Keratinocyte (primary cell): Measurements from ENCODE around the gene PLXNA2.

Experiments
- CTCF ChIP-seq, 3 experiments: IDR thresholded peaks in 1 of 3; conservative IDR thresholded peaks in 1 of 3; optimal IDR thresholded peaks in 1 of 3; 2 replicates in 2 of 3; 3 replicates in 1 of 3; pipeline versions ENCODE3 to v1.5.1; 2011; ENCODE audit warnings: low read length in 3 of 3, mild to moderate bottlenecking in 3 of 3, moderate library complexity in 2 of 3, control low read depth in 1 of 3, inconsistent platforms in 1 of 3; ENCODE audit not compliant: insufficient read depth in 2 of 3; ENCODE audit errors: extremely low read depth in 1 of 3
- EZH2 ChIP-seq: IDR thresholded peaks from one replicate; pipeline ENCODE4 v1.6.1; 2012; ENCODE audit warnings: inconsistent platforms, mild to moderate bottlenecking, low read length, moderate library complexity

GRCh38 chr1:208248991-208249696 is 5.0 kb upstream of the PLXNA2 start:
- TF ChIP-seq CTCF (optimal IDR thresholded peaks at IDR 0.05 in 1 of 3, IDR thresholded peaks at IDR 0.05 in 1 of 3, conservative IDR thresholded peaks at IDR 0.05 in 1 of 3; ENCODE audit: extremely low read depth in 1 of 3, insufficient read depth in 2 of 3, low read length in 3 of 3) (no peak), EZH2 (no peak)
